ENCODE data around the gene TNPO2.
"Not testable (repeated sequence)": the region's sequence is repeated elsewhere in the genome, so short reads cannot be mapped to it uniquely, and the experiment has no call there.

Gene TNPO2

DNA sequence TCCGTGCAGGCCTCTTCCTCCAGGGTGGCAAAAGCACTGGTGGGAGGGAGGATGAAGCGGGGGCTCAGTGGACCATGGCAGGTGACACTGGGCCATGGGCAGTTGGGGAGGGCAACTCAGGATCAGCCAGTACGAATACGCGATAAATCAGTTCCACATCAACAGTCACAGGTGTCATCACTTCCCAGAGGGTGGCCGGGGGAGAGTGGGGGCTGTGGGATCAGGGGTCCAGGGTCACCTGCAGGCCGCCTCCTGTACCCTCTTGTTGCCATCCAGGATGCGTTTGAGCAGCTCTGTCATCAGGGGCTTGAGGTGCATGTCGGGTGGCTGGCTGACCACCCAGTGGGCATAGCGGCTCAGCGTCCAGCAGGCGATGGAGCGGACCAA is 17.4 kb downstream of the TNPO2 start:
- DNase-seq (ENCODE audit: low spot score) (no peak), FAIRE-seq (no peak)

DNA sequence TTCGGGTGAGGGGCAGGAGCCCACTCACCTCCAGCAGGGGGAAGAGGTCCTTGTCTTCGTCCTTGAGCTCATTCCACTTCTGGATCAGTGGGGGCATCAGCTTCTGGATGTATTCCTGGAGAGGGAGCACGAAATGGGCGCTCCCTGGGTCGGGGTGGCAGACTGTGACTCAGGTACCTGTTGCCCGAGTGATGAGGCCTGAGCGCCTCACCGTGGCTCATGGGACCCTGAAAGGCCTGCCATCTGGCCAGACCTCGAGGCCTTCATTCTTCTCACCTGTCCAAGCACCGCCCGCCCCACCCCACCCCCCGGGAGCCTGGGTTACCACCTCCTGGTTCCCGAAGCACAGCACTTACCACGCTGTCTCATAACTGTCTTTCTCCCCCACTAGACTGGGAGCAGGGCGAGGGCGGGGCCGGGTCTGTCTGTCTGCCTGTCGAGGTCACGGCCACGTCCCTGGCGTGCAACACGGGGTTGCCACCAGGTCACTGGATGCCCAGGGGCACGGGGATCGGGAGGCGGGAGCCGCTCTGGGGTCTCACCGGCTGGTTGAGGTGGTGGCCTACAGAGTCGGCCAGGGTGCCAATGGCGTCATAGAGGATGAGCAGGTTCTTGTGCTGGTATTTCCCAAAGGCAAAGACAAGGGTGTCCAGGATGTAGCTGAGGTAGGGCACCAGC is 17.9 kb downstream of the TNPO2 start:
- DNase-seq (ENCODE audit: low spot score): no peak

DNA sequence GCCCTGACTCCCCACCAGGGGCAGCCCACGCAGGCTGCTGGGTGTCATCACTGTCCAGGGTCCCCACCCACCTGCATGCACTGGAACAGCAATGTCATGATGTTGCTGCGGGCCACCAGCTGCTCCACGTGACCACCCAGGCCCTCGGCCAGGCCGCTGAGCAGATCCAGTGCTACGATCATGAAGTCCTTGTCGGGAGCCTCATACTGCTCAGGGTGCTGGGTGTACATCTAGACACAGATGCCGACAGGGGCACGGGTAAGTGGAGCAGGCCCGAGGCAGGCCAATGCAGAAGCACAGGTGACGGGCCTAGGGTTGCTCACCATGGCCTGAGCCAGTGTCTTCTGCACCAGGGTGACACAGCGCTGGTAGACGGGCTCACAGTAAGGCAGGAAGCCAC is 18.6 kb downstream of the TNPO2 start:
- DNase-seq (ENCODE audit: low spot score): no peak
- FAIRE-seq: no peak

More for the DNA sequence above, 17.9 kb downstream of the TNPO2 start:
- FAIRE-seq: no peak

DNA sequence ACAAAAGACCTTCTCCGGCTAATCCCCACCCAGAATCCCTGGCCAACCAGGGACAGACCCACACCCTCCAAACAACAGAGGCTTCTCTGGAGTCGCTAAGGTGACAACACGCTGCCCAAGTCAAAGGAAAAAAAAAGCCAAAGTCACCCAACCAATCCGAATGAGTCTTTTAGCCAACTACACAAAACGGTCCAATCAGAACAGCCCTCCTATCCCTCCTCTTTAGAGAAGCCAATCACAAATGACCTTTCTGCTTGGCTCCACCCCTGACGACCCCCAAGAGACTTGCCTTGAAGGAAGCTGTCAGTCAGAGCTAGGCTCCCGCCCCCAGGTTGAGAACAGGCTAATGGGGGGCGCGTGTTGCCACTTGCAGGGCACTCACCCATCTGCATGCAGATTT is 20.7 kb downstream of the TNPO2 start:
- DNase-seq (ENCODE audit: low spot score) (peak; percentile 37), FAIRE-seq (no peak)

DNA sequence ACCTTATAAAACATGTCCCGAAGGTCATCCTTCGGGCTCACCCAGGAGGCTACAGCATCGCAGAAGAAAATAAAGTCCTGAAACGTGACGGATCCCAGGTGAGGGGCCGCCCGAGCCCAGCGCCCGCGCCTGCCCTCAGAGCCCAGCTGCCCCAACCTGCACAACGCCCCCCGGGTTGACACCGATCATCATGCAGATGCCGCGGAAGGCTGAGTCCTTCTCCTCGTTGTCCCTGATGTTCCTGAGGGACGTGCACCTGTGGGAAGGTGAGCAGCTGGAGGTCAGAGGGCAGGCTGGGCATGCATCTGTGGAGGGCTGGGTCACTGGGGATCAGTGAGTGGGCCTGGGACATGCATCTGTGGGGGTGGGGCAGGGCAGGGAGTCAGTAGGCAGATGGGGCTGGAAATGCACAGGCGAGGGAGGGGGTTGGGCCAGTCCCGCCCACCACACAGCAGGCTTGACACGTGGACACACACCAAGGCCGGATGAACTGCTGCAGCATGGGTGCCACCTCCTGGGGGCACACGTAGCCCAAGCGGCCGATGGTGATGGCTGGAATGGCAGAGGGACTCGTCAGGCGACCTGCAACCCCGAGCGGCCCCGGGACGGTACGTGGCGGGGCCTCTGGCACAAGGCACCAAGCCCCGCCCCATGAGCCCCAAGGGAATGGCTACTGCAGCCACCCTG is 22.0 kb downstream of the TNPO2 start:
- FAIRE-seq (no peak), DNase-seq (ENCODE audit: low spot score) (no peak)

DNA sequence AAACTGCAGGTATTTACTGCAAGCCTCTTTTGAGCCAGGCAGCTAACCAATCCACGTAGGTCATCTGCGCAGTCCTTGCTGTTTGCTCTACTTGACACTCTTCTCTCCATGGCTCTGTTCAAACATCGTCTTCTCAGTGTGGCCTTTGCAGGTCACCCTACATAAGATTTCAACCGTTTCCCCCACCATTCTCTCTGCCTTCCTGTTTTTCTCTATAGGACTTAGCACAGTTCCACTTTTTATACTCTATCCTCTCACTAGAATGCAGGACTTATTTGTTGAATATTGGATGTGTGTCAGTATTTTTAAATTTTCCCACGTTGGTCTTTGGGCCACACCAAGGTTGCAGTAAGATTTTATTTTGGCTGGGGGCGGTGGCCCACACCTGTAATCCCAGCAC is 25.6 kb downstream of the TNPO2 start:
- DNase-seq (ENCODE audit: low spot score) (no peak), FAIRE-seq (no peak)

DNA sequence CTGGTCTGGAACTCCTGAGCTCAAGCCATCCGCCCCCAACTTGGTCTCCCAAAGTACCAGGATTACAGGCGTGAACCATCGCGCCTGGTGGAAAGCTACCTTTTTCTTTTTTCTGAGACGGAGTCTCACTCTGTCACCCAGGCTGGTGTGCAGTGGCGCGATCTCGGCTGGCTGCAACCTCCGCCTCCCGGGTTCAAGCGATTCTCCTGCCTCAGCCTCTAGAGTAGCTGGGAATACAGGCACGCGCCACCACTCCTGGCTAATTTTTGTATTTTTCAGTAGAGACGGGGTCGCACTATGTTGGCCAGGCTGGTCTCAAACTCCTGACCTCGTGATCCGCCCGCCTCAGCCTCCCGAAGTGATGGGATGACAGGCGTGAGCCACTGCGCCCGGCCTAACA is 26.3 kb downstream of the TNPO2 start:
- DNase-seq (ENCODE audit: low spot score); FAIRE-seq: not testable (repeated sequence)

DNA sequence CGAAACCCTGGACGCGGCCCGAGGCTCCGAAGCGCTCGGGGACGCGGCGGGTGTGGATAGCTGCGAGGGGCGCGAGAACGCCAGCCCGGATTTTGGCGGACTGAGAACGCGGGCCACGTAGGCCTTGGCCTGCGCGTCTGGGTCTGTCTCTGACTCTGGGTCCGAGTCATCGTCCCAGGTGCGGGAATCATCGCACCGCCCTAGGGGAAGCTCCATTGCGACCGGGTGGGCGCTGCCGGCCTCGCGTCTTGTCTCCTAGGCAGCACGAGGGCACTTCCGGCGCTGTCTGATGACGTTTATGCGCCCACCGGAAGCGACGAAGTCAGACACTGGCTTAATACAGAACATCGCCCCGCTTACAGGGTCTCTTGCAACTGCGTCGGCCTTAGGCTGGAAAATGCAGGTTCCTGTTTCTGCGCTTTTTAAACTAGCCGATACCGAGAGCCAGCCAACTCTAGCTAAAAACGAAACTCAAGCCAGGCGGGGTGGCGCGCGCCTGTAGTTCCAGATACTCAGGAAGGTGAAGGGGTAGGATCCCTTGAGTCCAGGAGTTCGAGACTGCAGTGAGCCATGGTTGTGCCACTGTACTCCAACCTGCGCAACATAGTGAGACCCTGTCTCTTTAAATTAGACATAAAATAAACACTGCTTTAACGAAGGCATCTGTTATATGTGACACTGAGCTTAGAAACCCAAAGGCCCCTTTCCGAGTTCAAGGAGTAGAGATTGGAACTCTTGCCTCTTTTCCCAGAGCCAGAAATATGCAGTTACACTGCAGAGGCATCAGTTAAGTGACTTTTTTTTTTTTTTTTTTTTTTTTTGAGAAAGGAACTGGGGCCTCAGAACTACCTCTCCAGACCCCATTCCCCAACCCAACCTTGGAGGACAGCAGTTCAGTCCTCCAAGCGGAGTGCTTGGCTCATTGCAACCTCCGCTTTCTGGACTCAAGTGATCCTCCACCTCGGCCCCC is 27.1 kb downstream of the TNPO2 start, which contains the start of gene FBXW9:
Gene FBXW9, minus strand, starts transcription at position 266 of the 970 bp plus-strand sequence. Its CDS starts 50 bp downstream, at position 216.
- FAIRE-seq (no peak), DNase-seq (ENCODE audit: low spot score) (peak; percentile 84)

DNA sequence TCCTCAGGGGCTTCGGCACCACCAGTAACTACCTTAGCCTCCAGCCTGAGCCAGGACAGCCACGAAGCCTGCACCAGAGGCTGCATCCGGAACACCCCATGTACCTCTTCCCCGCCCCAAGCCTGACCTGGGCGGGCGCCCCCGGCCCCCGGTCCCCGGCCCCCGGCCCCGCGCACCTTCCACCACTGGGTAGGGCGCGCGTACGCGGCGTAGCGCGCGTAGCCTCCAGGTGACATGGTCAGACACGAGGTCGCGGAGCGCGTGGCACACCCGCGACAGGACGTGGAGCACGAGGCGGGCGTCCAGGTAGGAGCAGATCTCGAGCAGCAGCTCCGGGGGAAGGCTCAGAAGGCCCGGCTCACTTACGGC is 27.8 kb downstream of the TNPO2 start:
- FAIRE-seq: no peak
- DNase-seq (ENCODE audit: low spot score): no peak

DNA sequence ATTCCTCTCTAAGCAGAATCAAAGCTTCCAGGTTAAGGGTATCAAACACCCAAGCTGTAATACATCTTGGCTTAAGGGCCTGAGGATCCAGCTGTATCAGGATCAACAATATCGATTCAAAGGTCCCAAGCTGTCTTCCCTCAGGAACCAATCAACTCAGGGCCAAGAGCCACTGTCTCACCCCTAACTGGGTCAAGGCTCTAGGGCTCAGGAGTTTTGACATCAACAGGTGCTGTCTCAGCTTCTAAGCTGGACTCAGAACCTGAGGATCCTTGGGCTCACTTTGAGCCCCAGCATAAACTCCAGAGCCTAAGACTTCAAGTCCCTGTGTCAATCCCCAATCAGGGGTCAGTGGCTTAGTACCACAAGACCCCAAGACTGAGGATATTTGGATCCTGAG is 28.2 kb downstream of the TNPO2 start:
- FAIRE-seq (no peak), DNase-seq (ENCODE audit: low spot score) (no peak)

DNA sequence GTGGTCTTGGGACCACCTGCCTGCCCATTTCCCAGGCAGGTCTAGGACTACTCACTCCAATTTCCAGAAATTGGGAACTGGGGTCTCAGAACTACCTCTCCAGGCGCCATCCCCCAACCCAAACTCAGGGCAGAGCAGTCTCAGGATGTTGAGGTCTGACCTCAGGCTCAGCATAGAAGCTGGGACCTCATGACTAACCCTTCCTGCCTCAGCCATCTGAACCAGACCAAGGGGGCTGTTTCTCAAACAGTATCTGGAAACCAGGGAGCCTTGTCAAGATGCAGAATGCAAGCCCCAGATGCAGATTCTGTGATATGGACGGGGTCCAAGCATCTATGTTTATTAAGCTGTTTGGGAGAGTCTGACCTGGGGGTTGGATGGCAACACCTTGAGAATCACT is 28.6 kb downstream of the TNPO2 start:
- DNase-seq (ENCODE audit: low spot score) (no peak), FAIRE-seq (no peak)

DNA sequence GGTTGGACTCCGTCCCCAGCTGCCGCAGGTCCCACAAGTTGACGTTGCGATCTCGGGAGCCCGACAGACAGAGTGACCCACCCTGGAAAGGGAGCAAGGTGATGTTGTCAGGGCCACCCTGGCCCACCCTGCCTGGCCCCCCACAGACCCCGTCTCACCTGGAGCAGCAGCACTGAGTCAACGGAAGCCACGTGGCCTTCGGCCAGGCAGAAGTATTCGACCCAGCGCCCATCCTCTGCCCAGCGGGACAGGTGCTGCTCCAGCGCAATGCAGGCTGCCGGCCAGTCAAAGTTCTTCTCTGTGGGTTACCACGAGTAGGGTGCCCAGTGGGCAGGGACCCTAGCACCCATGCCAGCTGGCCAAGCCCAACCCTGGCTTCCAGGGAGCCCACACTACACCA is 29.1 kb downstream of the TNPO2 start:
- FAIRE-seq: no peak
- no peak for DNase-seq (ENCODE audit: low spot score)

DNA sequence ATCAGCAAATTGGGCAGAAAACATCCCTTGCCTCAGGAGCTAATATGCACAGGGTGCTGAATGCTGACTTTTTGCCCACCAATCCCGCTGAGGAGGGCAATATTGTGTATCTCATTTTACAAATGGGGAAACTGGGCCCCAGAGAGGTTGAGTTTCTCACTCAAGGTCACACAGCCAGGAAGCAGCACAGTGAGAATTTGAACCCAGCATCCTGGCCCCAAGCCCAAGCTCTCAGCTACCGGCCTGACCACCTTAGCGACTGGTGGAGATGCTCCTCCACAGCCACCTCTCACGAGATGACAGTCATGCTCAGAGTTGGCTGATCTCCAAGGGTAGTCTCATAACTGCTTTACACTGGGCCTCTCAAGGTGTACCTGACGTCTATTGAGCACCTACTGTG is 30.8 kb downstream of the TNPO2 start:
- FAIRE-seq: no peak
- DNase-seq (ENCODE audit: low spot score): no peak

DNA sequence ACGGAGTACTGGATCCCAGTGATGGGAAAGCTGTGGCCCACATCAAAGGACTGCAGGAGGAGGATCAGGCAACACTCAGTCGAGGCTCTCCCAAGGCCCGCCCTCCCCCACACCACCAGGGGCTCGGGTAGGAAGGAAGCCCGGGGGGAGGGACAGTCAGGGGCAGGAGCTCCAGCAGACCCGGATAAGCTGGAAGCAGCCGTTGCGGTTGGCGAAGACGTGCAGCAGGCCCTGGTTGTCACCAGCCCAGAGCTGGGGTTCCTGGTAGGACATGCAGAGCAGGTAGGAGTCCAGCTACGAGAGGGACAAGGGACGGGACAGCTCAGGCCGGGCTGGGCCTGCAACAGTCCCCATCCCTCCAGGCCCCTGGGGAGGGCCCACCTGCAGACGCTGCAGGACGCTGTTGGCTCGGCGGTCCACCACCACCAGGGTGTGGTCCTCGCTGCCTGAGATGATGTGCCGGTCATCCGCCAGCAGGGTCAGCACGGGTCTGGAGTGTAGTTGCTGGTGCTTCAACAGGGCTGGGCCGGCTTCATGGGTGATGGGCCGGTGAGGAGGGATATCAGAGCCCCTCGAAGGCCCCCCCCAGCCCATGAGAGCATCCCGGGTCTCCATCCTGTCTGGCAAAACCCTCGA is 34.0 kb downstream of the TNPO2 start:
- FAIRE-seq (no peak), DNase-seq (ENCODE audit: low spot score) (no peak)

DNA sequence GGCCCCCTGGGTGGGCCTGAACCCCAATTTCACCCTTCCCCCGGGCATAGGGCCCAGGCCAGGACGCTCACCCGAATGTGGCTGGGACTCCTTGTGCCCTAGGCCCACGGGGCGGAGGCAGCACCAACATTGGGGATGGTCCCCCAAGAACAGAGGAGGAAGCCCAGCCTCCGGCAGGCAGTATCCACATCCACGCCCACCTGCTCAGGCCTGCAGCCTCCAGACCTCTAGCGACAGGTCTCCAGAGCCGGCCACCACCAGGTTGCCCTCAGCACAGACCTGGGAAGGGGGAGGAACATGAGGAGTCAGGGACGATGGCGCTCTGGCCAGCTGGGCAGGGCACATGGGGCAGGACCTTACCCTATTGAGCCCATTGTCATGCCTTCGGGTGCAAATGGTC is 34.7 kb downstream of the TNPO2 start:
- DNase-seq (ENCODE audit: low spot score) (no peak), FAIRE-seq (no peak)

DNA sequence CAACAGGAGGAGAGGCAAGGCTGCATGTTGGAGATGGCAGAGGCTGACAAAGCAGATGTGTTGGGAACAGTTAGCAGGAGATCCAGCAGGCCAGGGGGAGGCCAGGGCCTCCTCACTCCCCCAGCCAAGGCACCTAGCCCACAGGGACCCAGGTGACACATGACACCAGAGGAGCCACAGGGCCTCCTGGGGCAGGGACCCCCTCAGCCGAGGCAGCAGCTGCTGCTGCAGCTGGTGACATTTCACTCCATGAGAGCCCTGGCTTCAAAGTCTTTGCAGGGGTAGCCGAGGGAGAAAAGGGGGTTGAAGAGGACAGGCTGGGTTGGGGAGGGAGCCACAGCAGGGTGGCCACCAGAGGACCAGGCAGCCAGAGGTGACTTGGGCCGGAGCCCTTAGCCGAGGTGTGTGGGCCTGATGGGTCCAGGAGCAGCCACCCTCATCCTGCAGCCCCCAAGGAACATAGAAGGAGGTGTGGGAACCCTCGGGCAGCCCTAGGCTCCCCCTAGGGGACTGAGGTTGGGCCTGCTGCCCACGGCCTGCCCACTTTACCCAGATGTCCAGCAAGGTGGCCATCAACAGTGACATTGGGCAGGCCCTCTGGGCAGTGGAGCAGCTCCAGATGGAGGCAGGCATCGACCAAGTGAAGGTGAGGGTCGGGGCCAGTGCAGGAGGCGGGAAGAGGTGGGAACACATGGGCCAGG is 36.1 kb downstream of the TNPO2 start, which contains the start of gene GNG14:
Gene GNG14, plus strand, starts transcription at position 503 of the 701 bp plus-strand sequence. Its CDS starts 51 bp downstream, at position 554.
- no peak for FAIRE-seq

DNA sequence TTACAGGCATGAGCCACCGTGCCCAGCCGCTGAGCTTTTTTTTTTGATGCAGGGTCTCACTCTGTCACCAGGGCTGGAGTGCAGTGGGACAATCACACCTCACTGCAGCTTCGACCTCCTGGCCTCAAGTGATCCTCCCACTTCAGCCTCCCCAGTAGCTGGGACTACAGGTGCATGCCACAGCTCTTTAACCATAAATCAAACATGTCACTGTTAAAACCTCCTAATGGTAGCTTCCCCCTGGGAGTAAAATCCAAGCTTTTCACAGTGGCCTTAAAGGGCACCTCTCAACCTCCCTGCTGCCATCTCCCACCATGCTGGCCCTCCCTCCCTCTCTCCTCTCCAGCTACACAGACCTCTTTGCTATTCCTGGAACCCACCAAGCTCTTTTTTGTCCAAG is 37.9 kb downstream of the TNPO2 start:
- no peak for FAIRE-seq

More for the DNA sequence above, 36.1 kb downstream of the TNPO2 start, which contains the start of gene GNG14:
- no peak for DNase-seq (ENCODE audit: low spot score)

DNA sequence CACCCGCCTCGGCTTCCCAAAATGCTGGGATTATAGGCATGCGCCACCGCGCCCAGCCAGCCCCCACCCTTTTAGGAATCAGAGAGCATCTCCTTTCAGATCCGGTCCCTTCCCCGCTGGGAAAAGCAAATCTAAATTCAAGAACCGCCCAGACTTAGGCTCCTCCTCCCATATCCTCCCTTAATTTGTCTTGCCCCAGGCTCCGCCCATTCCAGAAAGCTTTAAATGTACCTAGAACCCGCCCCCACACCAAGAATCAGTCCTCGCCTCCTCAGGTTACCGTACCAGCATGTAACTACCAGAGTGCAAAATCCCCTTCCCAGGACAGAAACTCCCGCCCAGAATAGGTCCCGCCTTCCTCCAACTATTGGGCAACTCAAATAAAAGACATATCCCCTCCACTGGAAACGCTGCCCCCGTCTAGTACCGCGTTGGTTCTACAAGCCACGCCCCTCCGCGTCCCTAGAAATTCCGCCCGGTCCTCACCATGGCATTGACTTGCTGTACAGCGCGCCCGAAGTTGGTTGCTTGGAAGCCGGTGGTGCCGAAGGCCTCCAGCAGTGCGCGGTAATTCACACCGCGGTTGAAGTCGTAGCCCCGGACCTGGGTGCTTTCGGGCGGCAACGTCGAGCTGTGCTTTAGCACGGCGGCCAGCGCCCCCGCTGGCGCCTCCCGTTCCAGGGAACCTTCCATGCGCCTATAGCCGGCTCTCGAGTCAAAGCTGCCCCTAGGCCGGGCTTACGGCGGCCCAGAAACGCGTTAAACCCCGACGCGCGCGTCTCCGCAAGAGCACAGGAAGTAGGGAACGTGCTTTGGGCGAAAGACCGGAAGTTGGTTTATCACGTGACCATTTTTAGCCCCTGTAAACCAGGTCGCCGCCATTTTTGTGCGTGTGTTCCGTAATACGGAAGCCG is 42.4 kb downstream of the TNPO2 start, which contains the start of gene DHPS:
Gene DHPS, minus strand, starts transcription at position 807 of the 914 bp plus-strand sequence. Its CDS starts 114 bp downstream, at position 693.
- peak; percentile 96 for DNase-seq (ENCODE audit: low spot score)
- FAIRE-seq: peak; percentile 95

More for the DNA sequence above, 37.9 kb downstream of the TNPO2 start:
- no peak for DNase-seq (ENCODE audit: low spot score)

DNA sequence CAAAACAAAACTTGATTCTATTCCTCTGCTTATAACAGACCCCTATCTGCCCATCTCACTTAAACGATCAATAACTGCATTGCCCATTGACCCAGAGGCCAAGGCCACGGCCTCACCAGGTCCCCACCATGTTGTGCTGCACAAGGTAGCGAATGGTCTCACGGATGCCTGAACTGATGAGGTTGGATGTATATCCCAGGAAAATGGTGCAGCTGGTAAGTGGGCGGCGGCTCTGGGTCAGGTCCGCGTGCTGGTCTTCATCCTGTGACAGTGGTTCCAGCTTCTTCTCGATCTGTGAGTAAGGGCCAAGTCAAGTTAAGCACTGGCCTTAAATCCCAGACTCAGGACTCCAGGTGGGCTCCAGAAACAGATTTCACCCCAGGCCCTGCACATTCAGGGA is 43.7 kb downstream of the TNPO2 start:
- no peak for FAIRE-seq
- no peak for DNase-seq (ENCODE audit: low spot score)
